ENCODE results near the gene FGD3. TPM values are rescaled to one million over a fixed set of nuclear protein-coding genes. Genes with fewer than 3 reads are reported as not detected.

FGD3 gene
- total RNA-seq, 1 experiment from 2014 or later, result 1.8 TPM

- H4K5ac ChIP-seq (ENCODE audit: insufficient read length, low read depth, low read length), result no peak overlapping the region
- H3K4me1 Mint-ChIP-seq, result peaks cover 16 to 26% of the 10 kb centered on the region in 2 experiments
Observed at GRCh38 chr9:93009337-93010015, 62.2 kb downstream of the FGD3 start.

More at GRCh38 chr9:93009337-93010015, 62.2 kb downstream of the FGD3 start:
- Histone ChIP-seq H2BK20ac (ENCODE audit: low read depth, low read length, poor library complexity, severe bottlenecking) (no peak overlapping the region), H3K18ac (ENCODE audit: insufficient read length, low read depth, low read length) (no peak overlapping the region), H3K4me2 (ENCODE audit: insufficient read depth, insufficient read length, low read length) (no peak overlapping the region), H3K4me1 (ENCODE audit: insufficient read depth, low read length) (no peaks in the 10 kb centered on the region), H2AK5ac (ENCODE audit: insufficient read length, low read length) (no peak overlapping the region), H3K79me1 (ENCODE audit: insufficient read depth, low read depth, low read length, poor library complexity, severe bottlenecking) (no peaks in the 10 kb centered on the region), H3K9me3 (ENCODE audit: control insufficient read depth, low read depth, low read length) (no peaks in the 10 kb centered on the region), H3K14ac (ENCODE audit: insufficient read depth, low read length) (peak overlapping the region; percentile 50; the same call in 1 of the 2 replicates), H3K27ac (ENCODE audit: insufficient read length, low read depth, low read length) (no peak overlapping the region), H4K91ac (ENCODE audit: insufficient read length, low read depth, low read length) (no peak overlapping the region), H4K20me1 (ENCODE audit: control insufficient read depth, insufficient read depth, insufficient read length) (no peaks in the 10 kb centered on the region), H3T11ph (ENCODE audit: low read length) (no peak overlapping the region), H2BK15ac (ENCODE audit: low read depth, low read length) (no peak overlapping the region), H2BK5ac (ENCODE audit: insufficient read length, low read length) (no peak overlapping the region), H3K9ac (ENCODE audit: extremely low read depth, insufficient read length, low read length) (no peak overlapping the region), H4K8ac (replicated peaks; ENCODE audit: insufficient read length, low read depth, low read length) (no peak overlapping the region), H2AFZ (ENCODE audit: low read length) (no peak overlapping the region), H3K23me2 (ENCODE audit: insufficient read length, low read depth, low read length, poor library complexity, severe bottlenecking) (no peaks in the 10 kb centered on the region), H3K56ac (ENCODE audit: insufficient read length, low read depth, low read length) (no peak overlapping the region), H3K79me2 (ENCODE audit: insufficient read depth, low read length) (no peaks in the 10 kb centered on the region), H3K23ac (ENCODE audit: insufficient read length, low read depth, low read length) (no peak overlapping the region), H3K4ac (ENCODE audit: low read depth, low read length) (no peak overlapping the region), H2BK12ac (ENCODE audit: insufficient read length, low read depth, low read length) (no peak overlapping the region), H2BK120ac (ENCODE audit: low read depth, low read length, poor library complexity, severe bottlenecking) (no peak overlapping the region), H3K27me3 (ENCODE audit: insufficient read depth, low read length) (no peaks in the 10 kb centered on the region)
- Mint-ChIP-seq H3K9me3 (no peaks in the 10 kb centered on the region; a peak in 1 of 5 replicates), H3K27me3 (ENCODE audit: low read depth) (peaks cover under 1% of the 10 kb centered on the region), H3K36me3 (ENCODE audit: insufficient read depth in 1 of 3, low read depth in 3 of 3) (no peaks in the 10 kb centered on the region), H3K4me3 (no peak overlapping the region), H3K27ac (no peak overlapping the region; a peak in 1 of 7 replicates)
- DNase-seq, result peak; percentile 20
- no peak for TF ChIP-seq CTCF (conservative IDR thresholded peaks at IDR 0.05)
- no CpG with 5 or more reads among the region's 21 CpGs for WGBS (ENCODE audit: extremely low coverage, insufficient read length, low lambda C conversion rate)
